Raji (cell line): ENCODE data around the gene DHX36.

ENCODE experiments used
- POLR2A ChIP-seq: IDR thresholded peaks from 2 replicates; pipeline ENCODE4 v1.6.1; 2011; ENCODE audit warnings: low read depth, low read length, control low read depth; ENCODE audit not compliant: insufficient read depth

The DHX36 gene

DNA sequence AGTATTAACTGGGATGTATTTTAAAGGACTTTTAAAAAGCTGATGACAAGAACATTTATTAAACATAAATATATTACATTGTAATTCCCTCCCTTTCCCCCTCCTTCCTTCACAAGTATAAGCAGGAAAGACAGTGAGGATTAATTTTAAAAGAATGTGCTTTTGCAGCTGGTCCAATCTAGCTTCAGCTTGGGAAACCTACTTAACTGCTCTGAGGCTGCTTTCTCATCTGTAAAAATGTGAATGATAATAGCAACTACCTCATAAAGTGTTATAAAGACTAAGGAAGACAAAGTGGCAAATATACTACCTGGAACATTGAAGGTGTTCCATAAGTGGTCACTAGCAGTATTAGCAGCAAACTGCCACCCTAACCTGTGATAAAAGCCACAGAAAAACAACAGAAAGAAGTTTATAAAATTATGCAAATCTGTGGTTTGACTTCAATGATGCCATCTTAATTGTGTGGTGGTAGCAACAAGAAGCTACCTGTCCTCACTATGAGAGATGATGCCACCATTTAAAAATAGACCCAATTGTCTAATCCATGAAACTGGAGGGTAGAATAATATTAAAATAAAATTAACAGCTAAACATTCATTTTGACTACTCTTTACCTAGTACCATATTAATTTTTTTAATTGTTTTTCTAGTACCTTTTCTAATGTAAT lies 20.0 kb downstream of the DHX36 start:
- no peak for TF ChIP-seq POLR2A

GRCh38 chr3:154301561-154301960 lies 22.7 kb downstream of the DHX36 start:
- no peak for TF ChIP-seq POLR2A

GRCh38 chr3:154294016-154294415 lies 30.3 kb downstream of the DHX36 start:
- TF ChIP-seq POLR2A, result no peak

DNA sequence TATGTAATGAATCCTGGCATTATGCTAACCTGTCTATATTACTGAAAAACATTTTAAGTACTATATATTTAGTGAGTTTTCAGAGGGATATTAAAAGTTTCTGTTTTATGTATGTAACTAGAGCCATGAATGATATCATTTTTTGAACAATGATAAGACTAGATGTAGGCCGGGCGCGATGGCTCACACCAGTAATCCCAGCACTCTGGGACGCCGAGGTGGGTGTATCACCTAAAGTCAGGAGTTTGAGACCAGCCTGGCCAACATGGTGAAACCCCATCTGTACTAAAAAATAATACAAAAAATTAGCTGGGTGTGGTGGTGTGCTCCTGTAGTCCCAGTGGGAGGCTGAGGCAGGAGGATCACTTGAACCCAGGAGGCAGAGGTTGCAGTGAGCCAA lies 34.1 kb downstream of the DHX36 start:
- TF ChIP-seq POLR2A, result no peak

DNA sequence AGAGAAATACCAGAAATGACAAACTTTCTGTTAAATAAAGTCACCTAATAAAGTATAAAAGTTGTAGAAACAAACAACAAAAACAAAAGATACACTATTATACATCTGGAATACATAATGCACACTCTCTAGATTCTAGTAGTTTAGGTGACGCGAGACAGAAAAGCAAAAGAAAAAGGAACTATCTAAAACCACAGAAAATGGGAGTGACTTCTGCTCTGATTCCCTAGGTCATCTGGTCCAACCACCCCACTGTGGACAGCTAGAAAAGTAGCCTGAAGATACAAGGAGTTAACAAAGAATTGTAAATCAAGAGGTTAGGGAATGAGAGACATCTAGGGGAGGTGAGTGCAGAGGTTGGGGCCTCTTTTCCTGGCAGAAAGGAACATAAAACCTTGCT lies 39.1 kb downstream of the DHX36 start:
- no peak for TF ChIP-seq POLR2A

DNA sequence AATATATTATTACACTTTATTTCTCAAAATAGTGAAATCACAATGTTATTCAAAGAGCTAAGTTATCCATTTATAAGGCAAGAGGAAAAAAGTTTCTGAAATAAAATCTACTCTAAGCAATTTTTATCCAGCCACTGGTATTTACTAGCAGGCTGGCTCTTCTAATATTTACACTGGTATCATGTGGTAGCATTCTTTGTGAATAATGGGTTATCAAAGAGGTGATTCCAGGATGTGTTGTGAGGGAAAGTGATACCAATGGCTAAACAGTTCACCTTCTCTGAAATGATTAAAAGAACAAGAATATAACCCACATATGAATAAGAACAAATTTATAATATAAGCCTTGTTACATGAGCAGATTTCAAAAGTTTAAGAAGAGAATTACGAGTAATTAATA lies 44.1 kb downstream of the DHX36 start:
- no peak for TF ChIP-seq POLR2A

GRCh38 chr3:154275965-154276364 lies 48.3 kb downstream of the DHX36 start:
- no peak for TF ChIP-seq POLR2A

DNA sequence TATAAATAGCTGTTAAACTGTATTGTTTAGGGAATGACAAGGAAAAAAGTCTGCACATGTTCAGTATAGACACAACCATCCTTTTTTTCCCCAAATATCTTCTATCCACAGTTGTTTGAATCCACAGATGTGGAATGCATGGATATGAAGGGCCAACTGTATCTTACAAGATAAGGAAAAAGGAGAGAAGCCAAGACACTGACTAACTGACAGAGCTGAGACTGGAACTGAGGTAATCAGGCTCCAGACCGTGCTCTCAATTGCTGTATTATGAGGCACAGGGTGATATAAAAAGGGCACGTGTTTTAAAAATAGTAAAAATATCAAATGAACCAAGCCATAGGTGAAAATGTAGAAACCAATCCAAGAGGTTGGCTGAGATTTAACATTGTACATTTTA lies 49.0 kb downstream of the DHX36 start:
- no peak for TF ChIP-seq POLR2A

GRCh38 chr3:154274348-154274747 lies 49.9 kb downstream of the DHX36 start:
- TF ChIP-seq POLR2A, result no peak

- TF ChIP-seq POLR2A, result no peak
These were observed 50.9 kb downstream of the DHX36 start for GRCh38 chr3:154273381-154273780.

DNA sequence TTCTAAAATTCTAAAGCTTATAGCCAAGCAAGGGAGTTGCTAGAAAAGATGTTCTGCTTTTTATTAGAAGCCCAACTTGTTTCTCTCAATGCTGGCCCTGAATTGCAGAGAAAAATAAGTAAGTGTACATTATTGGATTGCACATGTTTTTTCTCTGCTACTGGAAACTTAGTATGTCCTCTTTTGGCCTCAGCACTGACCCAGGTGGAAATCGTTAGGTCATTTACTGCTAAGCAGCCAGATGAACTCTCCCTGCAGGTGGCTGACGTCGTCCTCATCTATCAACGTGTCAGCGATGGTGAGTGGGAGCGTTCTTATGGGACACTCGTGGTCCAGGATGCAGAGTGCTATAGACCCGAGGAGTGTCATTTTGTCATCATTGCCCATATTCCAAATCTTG lies 69.8 kb downstream of the DHX36 start:
- TF ChIP-seq POLR2A, result no peak

DNA sequence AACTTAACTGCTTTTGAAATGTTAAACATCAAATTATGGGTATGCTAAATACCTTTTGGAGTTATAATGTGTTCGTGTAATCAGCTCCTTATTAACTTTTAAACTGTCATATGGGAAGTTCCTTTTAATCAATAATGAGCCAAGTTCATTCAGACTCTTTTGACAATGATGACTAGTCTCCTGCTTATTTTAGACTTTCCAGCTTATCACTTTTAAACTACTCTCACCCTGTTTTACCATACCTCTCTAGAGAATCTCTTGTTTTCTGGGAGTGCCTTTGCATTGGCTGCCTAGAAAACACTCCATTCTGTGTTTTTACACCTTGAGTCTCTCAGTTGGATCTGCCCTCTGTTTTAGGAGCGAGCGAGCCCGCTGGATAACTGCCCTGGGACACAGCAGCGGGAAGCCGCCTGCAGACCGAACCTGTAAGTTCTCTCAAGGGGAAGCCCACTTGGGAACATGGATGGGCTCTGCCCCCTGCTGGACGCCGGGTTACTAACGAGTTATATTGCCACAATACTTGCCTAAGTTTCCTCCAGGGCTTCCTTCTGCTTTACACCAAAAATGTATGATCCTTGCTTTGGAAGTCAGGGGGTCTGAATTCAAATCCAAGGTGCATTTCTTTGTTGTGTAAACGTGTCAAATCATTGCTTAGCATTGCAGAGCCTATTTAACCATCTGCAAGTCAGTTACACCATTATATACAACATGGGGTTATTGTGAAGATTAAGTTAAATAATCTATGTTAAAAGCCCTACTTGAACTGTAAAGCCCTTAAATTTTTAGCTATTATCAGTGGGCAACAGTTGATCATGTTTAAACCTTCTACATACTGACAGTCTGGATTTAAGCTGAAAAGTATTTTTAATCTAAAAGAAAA lies 71.3 kb downstream of the DHX36 start:
- TF ChIP-seq POLR2A, result no peak

DNA sequence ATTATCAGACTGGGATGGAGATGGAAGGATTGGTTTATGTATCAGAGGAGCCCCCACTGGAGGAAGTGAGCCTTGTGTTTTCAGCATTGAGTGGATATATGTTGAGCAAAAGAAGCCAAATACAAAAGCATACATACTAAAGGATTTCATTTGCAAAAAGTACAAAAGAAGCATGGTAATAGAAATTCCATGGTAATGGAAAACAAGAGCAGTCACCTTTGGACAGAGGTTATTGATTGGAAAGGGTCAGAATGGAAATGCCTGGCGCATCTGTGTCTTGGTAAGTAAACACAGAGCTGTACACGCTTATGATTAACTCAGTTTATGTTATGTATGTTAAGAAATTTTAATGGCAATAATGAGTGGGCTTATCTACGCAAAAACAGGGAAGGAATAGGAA lies 72.7 kb downstream of the DHX36 start:
- TF ChIP-seq POLR2A, result no peak

- no peak for TF ChIP-seq POLR2A
These were observed 74.0 kb downstream of the DHX36 start for GRCh38 chr3:154250291-154250690.

DNA sequence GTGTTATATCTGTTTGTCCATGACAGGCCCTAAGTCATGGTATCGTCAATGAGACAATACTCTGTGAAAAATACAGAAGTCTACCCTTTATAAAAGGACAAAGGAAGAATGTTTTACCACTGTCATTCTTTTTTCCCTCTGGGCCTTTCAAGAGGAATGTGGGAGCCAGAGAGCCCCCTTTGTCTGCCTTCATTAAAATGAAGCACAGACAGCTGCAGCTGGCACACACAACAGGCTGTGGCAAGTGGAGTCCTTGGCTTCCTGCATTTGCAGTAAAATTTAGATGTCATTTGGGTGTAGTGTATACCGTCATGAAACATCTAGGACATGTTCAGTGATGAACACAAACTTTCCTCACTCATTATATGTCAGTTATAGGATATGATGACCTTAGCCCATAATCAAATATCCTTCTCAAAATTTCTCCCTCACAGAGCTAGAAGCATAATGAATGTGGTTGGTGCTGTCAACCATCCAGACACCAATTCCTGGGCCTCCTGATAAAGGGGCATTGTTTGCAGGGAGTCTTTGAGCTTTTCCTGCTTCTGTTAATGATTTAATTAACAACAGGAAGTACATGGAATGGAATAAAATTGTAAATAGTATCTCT lies 76.4 kb downstream of the DHX36 start:
- TF ChIP-seq POLR2A, result no peak

DNA sequence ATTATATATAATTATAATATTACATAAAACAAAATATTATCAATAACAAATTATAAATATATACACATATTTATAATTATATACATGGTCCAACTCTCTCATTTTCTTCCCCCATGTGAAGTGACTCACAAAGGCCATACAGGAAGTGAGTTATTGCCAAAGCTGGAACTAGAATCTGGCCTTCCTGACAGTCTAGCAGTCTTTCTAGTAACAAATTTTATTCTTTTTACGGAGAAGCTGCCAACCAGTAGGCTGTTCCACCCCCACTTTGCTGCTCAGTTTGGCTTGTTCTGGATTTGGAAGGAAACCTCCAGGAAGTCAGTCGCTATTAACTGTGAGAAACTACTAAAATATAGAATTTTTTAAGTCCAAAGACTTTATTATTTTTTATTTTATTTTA lies 79.6 kb downstream of the DHX36 start:
- TF ChIP-seq POLR2A, result no peak
